Activated CD8-positive, alpha-beta memory T cell treated with anti-CD3 and anti-CD28 coated beads, Interleukin-2, amount 50 U/mL, for 1 hour (primary cell): Measurements from ENCODE around the gene SUN1.

Source experiments
- DNase-seq: peaks from one replicate; pipeline ENCODE4 v3.0.0-alpha.2; 2020; ENCODE audit errors: extremely low read depth

The SUN1 gene

DNA sequence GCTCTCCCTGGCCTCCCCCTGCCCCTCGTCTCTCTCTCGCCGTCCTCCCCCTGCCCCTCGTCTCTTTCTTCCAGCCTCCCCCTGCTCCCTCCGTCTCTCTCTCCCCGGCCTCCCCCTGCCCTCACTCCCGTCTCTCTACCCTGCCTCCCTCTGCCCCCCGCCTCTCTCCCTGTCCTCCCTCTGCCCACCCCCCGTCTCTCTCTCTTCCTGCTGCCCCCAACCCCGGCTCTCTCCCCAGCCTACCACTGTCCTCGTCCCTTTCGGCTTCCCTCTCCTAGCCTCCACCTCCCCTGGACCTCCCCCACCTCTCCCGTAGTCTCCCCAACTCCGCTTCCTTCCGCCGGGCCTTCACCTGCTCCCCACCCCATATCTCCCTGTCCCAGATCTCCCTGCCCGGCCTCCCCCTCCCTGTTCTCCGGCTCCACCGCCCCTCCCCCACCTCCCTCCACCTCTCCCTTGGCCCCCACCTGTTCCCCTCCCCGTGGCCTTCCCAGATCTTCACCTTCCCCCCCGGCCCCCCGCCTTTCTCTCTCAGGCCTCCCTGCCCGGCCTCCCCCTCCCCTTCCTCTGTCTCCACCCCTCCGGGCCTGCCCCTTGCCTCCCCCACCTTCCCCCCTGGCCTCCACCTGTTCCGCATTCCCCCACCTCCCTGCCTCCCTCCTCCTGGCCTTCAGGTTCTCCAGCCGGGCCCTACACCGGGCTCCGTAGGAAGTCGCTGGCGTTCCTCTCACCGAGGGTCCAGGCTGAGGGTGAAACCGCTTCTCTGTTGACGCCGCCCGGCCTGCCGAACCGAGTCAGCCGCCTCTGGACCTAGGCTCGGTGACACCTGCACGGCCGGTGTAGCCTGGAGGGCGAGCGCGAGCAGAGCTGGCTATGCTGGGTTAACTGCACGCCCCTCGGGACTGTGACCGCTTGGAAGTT lies 45.3 kb downstream of the SUN1 start:
- DNase-seq, result no peak

- DNase-seq, result no peak
These were observed 46.8 kb downstream of the SUN1 start for GRCh38 chr7:879093-879492.

DNA sequence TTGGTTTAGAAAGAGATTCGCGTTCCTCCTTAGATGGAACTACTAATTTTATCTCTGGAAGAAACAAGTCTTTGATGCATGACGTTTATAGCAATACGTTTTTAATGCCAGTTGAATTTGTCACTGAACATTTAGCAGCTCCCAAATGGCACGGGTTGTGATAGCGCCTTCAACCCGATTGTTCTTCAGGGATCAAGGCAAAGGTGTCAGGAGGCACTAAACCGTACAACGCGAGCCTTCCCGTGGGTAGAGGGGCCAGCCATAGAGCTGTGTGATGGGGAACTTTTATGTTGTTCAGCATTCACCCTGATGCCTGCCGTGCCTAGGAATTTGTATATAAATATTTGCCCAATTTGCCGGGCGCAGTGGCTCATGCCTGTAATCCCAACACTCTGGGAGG lies 47.4 kb downstream of the SUN1 start:
- no peak for DNase-seq

DNA sequence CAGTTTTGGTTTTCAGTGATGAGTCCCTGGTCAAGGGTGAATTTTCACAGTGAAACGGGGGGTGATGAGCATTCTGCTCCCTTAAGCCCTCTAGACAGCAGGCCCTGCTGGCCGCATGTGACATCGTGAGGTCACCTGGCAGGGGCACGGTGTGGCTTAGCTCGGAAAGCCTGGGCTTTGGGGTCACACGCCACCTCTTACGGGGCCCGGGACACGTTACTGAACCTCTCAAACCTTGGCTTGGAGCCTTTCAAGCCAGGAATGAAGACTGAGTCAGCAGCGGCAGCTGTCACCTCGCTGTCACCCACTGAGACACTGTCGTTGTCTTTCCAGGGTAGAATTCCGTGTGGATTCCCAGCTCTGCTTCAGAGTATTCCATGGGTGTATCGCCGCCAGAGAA lies 48.2 kb downstream of the SUN1 start:
- DNase-seq, result no peak

- DNase-seq, result no peak
These were observed 49.4 kb downstream of the SUN1 start for GRCh38 chr7:881441-882234.

DNA sequence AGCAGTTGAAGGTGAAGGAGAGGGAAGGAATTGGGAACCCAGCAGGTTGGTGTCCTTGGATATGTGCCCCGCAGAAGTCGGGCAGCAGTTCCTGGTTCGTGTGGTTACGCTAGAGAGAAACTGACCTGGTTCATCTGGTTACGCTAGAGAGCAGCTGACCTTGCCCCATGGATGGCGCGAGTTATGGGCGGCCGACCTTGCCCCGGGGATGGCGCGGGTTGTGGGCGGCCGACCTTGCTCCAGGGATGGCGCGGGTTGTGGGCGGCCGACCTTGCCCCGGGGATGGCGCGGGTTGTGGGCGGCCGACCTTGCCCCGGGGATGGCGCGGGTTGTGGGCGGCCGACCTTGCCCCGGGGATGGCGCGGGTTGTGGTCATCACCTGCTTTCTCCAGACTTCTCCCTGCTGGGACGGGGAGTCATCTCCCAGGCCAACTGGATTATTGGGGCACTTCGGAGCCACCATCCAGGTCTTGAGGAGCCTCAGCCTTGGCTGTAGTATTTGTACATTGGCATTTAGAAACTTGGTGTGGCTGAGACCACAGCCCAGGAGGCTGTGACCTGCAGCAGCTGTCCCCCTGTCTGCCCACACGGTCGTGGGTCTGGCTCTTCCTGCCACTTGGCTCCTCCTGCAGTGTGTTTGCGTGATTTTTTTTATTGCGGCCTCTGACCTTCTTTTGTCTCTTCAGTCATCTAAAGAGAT lies 50.2 kb downstream of the SUN1 start:
- no peak for DNase-seq

DNA sequence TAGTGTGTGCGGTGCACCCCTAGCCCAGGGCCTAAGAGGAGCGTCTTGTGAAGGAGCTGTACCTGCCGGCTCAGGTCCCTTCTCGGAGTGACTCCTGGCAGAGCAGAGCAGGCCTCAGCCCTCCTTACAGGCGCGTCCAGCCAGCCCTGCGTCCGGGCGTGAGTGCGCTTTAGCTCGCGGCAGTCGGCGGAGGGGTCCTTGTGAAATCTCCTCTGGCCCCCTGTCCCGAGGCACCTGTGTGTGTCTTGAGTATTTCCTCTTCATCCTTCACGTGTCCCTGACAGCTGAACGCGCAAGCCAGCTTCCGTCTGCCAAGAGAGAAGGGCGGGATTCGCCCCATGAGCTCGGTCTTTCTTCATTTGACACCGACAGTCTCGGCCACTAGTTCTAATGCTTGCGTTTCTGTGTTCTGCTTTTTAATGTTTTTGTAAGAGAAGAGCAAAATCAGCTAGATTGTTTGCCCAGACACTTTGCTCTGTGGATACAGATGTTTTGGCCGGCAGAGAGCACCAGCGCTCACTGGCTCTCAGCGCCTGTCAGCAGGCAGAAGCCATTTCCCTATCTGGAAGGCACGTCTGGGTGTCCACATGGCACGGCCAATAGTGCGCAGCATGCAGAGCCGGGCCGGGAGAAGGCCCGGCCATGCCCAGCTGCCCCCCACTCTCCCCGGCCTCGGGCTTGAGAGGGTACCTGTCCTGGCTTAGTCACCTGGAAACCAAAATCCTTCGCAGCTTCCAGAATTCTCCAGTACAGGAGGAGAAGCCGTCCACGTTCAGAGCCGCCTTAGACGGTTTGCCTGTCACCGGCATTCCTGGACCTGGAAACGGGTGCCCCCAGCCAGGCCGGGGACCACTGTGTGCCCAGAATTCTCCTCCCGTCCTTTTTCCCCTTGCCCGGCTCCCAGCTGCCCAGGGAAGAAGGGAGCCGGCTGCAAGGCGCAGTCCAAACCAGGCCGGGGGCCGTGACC lies 51.1 kb downstream of the SUN1 start:
- no peak for DNase-seq

DNA sequence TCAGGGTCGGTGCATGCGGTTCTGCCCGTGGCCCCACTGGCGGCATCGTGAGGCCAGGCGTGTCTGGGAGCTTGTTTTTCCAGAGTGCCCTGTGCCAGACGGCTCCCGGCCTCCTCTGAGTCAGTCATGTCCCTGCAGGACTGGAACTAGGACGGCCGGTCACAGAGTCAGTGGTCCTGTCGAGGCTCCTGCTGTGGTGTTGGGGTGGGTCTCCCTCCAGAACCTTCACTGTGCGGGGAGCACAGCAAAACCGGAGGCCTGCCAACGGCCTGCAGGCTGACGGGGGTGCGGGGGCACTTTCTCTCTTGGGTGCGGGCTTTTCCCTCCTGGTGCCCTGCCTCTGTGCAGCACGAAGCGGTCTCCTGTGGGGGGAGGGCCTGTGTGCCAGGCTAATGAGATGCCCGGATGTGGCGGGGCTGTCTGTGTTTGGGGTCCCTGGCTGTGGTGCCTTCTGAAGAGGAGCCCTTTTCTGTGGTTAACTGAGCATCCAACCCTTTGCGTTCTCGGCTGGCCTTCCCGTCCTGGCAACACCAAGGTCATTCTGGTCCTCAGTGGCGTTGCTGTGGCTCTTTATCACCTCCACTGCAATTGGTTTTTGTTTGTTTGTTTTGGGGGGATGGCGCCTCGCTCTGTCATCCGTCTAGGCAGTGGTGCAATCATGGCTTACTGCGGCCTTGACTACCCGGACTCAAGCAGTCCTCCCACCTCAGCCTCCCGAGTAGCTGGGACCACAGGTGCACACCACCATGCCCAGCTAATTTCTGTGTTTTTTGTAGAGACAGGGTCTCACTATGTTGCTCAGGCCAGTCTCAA lies 52.1 kb downstream of the SUN1 start:
- no peak for DNase-seq

DNA sequence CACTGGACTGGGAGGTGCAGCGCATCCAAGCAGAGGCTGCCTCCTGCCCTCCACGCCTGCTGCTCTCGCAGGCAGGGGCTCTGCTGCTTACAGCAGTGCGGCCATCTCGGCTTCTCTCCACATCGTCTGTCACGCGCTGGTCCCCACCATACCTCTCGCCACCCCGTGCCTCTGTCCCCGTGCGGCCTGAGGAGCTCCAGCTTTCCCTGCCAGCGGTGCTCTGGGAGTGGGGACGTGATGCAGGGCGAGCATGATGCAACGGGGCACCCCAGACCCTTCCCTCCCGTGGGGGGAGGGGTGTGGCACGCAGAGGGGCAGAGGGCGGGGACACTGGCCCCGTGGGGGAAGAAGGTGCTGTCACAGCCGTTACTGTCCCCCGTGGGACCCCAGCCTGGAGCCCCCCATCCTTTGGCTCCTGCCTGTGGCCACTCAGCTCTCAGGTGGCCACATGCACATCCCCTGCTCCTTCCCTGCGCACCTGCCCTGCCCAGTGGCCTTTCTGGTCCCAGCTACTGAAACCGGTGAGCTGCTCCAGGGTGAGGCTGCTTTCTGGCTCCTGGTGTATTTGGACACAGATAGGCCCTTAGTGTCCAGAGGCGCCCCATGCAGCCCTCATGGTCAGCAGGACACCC lies 53.1 kb downstream of the SUN1 start:
- DNase-seq, result no peak

GRCh38 chr7:885893-886625 lies 53.8 kb downstream of the SUN1 start:
- no peak for DNase-seq

DNA sequence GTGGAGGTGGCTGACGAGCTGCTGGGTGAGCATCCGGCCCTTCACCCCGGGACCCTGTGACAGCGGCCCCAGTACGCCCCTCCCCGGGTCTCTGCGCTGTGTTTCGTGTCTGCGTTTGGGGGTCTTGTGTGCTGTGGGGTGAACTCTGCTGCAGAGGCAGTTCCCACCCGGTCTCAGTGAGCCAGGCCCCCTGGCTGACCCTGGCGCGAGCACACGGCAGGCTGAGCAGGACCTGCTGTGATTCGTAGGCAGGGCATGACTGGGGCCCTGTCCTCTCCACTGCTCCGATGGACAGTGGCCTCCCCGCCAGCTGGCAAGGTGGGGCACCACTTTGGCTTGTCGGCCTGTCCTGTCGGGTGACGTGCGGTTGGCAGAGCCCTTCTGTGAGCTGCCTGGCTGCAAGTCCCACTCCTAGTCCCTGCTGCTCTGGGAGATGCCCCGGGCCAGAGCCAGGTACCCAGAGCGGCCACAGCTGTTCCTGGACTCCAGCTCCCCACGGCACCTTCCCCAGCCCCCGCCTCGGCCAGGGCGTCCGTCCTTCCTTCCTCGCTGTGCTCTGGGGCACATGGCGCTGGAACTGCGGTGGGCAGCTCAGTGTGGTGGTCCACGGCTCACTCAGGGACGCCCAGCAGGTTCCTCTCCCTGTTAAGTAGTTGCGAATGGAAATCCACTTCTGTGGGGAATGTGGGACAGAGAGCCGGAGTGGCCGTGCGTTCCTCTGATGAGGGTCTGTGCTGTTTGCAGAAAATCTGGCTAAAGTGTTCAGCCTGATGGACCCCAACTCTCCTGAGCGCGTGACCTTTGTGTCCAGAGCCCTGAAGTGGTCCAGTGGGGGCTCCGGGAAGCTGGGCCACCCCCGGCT lies 54.6 kb downstream of the SUN1 start:
- DNase-seq, result no peak

- DNase-seq, result no peak
These were observed 55.2 kb downstream of the SUN1 start for GRCh38 chr7:887488-887820.

- no peak for DNase-seq
These were observed 56.1 kb downstream of the SUN1 start for GRCh38 chr7:888081-889024.

DNA sequence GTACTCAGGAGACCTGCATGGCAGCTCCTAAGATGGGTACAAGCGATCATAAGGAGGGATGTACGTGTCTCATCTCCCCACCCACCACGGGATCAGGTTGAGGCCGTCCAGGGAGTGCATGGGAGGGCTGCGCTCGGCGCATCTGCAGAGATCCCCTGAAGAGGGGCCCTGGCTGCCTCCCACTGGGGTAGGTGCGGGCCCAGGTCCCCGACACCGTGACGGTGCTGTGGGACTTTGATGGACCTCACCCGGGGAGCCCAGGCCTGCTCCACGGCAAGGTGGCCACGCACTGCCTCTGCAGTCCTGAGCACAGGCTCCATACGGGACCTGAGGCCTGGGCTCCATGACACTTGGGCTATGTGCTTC lies 56.7 kb downstream of the SUN1 start:
- DNase-seq, result no peak

DNA sequence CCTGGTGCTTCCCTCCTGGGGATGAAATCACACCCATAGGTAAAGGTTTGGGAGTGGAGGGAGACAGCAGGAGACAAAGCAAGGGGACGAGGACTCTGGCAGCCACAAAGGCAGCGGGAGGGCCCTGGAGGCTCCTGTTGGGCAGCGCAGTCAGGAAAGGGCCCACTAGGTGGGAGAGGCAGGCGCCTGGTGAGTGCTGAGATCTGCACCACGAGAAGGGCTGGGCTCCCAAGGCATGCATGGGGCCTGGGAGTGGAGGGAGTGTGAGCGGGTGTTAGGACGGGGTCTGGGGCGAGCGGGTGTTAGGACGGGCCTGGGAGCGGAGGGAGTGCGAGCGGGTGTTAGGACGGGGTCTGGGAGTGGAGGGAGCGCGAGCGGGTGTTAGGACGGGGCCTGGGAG lies 57.1 kb downstream of the SUN1 start:
- no peak for DNase-seq

- no peak for DNase-seq
These were observed 58.6 kb downstream of the SUN1 start for GRCh38 chr7:890868-891267.

DNA sequence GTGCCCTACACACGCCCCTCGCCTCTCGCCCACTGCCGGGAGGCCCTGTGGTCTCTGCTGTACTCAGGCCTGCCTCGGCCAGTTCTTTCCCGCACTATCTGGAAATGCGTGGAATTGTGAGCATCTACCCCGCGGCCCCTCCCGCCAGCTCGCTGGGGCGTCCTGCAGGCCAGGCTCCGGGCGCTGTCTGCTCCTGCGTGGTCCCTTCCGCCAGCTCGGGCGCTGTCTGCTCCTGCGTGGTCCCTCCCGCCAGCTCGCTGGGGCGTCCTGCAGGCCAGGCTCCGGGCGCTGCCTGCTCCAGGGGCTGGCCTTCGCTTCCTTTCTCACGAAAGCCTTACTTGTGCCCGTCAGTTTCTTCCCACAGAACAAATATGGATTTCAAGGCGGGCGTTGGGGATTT lies 59.0 kb downstream of the SUN1 start:
- no peak for DNase-seq
